SK-N-DZ (cell line): ENCODE data around the gene EIF4A2.
A peak's percentile ranks its signal among the peaks of the same experiment; 100 is the strongest.
"Not testable (repeated sequence)": the region's sequence is repeated elsewhere in the genome, so short reads cannot be mapped to it uniquely, and the experiment has no call there.

Source experiments
- DNase-seq: peaks from one replicate; pipeline ENCODE4 v3.0.0-alpha.2; 2015; ENCODE audit warnings: low spot score

Gene EIF4A2

DNA sequence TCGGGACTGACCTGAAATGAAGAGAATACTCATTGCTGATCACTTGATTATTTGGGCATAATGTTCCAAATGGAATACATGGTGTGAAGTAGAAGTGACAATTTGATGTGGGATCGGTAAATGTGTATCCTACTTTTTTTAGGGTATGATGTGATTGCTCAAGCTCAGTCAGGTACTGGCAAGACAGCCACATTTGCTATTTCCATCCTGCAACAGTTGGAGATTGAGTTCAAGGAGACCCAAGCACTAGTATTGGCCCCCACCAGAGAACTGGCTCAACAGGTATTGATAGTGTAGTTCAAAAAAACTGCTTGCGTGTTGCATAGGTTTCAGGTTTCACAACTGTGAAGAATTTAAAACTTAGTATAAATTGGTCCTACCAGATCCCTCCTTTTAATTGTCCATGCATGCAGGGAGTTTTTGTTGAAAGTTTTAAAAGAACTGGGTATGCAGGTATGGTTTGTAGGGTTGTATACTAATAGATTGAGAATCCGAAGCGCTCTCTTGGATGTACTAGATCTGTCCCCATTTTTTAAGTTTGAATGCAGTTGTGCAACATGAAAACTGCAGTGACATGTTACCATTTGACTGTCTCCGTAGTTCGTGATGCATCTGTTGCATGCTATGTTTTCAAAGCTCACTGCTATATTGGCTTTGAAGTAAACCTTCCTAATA is 1.6 kb downstream of the EIF4A2 start:
- no peak for DNase-seq

- DNase-seq = no peak
Measured at GRCh38 chr3:186785495-186786018, 2.2 kb downstream of the EIF4A2 start.

GRCh38 chr3:186786922-186787321 is 3.5 kb downstream of the EIF4A2 start:
- no peak for DNase-seq

- DNase-seq = no peak
Measured at GRCh38 chr3:186787642-186788481, 4.5 kb downstream of the EIF4A2 start.

- no peak for DNase-seq
Measured at GRCh38 chr3:186788482-186789370, 5.3 kb downstream of the EIF4A2 start.

DNA sequence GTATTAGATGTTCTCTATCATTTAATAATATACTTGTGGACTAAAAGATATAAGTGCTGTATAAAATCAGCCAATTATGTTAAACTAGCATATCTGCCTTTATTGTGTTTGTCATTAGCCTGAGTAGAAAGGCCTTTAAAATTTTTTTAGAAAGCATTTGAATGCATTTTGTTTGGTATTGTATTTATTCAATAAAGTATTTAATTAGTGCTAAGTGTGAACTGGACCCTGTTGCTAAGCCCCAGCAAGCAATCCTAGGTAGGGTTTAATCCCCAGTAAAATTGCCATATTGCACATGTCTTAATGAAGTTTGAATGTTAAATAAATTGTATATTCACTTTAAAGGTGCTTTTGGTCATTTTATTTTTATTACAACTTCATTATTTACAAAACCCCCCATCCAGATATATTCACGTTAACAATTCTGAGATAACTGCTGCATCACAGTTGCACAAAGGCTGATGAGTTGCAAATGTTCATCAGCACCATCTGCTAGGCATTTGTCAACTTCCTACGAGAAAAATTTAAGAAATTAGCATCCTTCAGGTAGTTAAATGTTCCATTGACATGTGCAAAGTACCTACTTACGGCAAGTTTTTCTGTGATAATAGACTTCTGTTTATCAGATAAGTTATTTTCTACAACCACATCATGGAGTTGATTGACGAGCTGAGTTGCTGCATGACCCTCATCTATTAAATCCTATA is 6.3 kb downstream of the EIF4A2 start:
- DNase-seq = peak; percentile 46

DNA sequence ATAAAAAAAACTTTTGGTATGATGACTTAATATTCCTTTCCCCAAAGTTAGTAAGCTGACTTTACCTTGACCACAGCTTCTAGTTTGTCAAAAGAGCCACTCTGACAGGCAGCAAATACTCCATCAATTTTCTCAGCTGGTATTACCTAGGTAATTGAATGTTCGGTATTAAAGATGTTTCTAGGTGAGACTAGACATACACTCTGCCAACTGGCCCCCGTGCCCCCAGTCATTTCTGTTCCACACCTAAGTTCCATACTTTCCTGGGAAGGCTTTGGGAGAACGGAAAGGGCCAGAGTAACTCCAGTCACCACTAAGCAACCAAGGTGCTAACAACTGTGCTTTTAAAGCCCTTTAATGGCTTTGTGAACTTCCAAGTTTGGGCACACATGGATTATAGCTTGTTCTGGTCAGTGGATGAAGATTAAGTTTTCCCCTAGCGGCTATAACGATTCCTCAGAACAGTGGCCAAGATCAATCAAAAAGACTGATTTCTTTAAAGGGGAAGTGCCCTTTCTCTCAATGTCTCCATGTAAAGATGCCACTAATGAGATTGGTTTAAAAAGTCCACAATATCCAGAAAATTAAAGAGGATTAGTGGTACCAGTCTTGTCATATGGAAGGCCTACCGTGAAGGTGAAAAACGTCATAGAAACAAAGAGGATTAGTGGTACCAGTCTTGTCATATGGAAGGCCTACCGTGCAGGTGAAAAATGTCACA is 7.0 kb downstream of the EIF4A2 start:
- peak; percentile 44 for DNase-seq

DNA sequence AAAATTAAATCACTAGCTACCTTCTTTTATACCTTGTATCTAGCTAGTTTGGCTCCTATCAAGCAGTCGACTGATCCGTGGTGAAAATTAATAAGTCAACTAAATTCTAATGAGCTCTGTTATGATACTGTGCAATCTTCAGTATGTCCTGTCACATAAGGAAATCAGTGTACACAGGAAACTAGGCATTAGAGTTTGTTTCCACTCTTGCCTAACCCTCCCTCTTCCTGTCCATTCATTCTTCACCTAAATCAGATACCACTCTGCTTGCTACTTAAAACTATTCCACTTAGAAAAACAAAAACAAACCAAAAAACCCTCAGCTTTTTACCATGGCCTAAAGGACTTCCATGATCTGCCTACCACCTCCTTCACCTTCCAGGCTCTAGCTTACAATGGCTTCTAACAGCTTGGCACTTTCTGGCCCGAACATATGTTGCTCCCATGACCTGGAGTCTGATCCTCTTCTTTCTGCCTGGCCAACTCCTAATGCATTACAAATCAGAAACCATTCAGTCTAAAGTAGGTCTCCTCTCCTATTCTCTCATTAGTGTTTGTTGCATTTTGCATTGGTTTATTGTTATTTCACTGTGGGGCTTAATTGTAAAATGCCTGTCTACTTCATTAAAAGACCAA is 15.0 kb downstream of the EIF4A2 start:
- no peak for DNase-seq

- no peak for DNase-seq
Measured at GRCh38 chr3:186800285-186800684, 16.9 kb downstream of the EIF4A2 start.

DNA sequence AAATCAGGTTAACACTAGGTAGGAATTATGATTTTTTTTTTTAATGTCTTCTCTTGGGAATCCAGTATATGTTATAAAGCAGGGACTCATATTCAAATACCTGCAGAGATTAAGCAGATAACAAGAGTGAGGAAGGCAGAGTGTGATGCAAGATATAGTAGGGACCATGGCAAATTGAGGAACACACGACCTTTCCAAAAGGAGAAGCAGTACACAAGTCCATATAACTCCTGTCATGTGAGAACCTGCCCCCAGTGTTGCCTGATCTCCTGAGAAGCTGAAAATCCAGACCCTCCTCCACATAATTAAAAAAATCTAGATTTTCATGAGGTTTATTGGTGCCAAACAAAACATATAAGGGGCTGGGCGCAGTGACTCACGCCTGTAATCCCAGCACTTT is 19.3 kb downstream of the EIF4A2 start:
- no peak for DNase-seq

DNA sequence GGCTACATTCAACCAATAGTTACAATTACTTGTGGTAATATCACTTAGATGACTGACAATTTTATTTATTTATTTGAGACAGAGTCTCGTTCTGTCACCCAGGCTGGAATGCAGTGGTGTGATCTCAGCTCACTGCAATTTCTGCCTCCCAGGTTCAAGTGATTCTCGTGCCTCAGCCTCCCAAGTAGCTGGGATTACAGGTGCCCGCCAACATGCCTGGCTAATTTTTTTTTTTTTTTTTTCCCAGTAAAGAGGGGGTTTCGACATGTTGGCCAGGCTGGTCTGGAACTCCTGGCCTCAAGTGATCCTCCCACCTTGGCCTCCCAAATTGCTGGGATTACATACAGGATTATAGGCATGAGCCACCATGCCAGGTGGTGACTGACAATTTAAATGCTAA is 20.1 kb downstream of the EIF4A2 start:
- not testable (repeated sequence) for DNase-seq

GRCh38 chr3:186806089-186807055 is 23.0 kb downstream of the EIF4A2 start, which contains the start of gene RFC4:
Gene RFC4 (minus strand): TSS chr3:186806482. CDS start chr3:186804713, 1,769 bp downstream.
- peak; percentile 92 for DNase-seq

DNA sequence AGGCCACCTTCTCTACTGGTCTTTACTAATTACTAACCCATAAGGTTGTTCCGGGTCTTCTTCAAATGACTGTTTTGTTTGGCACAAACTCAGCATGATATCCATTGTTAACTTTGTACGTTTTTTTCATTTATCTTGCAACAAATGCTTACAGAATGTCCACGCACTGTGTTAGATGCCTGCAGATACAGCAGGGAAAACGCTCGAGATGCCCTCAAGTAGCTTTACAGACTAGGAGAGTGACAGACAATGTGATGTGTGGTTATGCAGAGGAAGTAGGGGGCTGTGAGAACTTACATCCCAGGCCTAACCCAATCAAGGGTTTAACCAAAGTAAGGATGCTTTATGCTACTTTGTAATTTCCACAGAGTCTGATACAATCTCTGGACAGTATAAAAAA is 23.9 kb downstream of the EIF4A2 start:
- no peak for DNase-seq

DNA sequence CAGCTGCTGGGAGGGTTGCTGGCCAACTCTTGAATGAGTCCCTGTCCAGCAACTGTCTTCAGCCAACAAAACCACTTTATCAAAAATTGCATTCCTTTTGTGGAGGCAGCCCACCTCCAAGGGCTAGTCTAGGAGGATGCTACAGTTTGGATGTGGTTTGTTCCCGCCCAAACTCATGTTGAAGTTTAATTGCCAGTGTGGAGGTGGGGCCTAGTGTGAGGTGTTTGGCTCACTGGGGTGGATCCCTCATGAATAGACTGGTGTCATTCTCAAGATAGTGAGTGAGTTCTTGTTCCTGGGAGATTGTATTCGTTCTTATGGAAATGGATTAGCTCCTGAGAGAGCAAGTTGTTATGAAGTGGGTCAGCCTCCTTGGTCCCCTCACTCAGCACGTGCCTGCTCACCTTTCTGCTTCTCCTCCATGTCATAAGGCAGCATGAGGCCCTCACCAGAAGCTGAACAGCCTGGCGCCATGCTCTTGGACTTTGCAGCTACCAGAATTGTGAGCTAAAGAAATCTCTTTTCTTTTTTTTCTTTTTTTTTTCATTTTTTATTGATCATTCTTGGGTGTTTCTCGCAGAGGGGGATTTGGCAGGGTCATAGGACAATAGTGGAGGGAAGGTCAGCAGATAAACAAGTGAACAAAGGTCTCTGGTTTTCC is 27.1 kb downstream of the EIF4A2 start:
- DNase-seq = no peak

DNA sequence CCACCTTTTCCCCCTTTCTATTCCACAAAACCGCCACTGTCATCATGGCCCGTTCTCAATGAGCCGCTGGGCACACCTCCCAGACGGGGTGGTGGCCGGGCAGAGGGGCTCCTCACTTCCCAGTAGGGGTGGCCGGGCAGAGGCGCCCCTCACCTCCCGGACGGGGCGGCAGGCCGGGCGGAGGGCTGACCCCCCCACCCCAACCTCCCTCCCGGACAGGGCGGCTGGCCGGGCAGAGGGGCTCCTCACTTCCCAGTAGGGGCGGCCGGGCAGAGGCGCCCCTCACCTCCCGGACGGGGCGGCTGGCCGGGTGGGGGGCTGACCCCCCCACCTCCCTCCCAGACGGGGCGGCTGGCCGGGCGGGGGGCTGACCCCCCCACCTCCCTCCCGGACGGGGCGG is 27.9 kb downstream of the EIF4A2 start:
- not testable (repeated sequence) for DNase-seq

GRCh38 chr3:186814100-186814499 is 30.7 kb downstream of the EIF4A2 start:
- DNase-seq = no peak

GRCh38 chr3:186815435-186815834 is 32.1 kb downstream of the EIF4A2 start:
- no peak for DNase-seq

GRCh38 chr3:186818516-186818915 is 35.1 kb downstream of the EIF4A2 start:
- no peak for DNase-seq
